ENCODE data around the gene NEURL4.

NEURL4 gene

GRCh38 chr17:7293159-7293558 is 36.0 kb downstream of the NEURL4 start:
- no peak for TF ChIP-seq SNAI2 (CRISPR knock-in tag; IDR thresholded peaks at IDR 0.05)
- no peak for TF ChIP-seq ESRRG (CRISPR knock-in tag; IDR thresholded peaks at IDR 0.05)
- TF ChIP-seq TOX (CRISPR knock-in tag; IDR thresholded peaks at IDR 0.05; ENCODE audit: borderline replicate concordance) = no peak
- ATAC-seq = no peak

GRCh38 chr17:7292729-7293128 is 36.4 kb downstream of the NEURL4 start:
- ATAC-seq = no peak
- TF ChIP-seq ZNF8 (CRISPR knock-in tag; IDR thresholded peaks at IDR 0.05) = no peak
- TF ChIP-seq GLIS3 (CRISPR knock-in tag; IDR thresholded peaks at IDR 0.05) = no peak
- no peak for TF ChIP-seq PPARA (CRISPR knock-in tag; IDR thresholded peaks at IDR 0.05; ENCODE audit: borderline replicate concordance)
- TF ChIP-seq TOX (CRISPR knock-in tag; IDR thresholded peaks at IDR 0.05; ENCODE audit: borderline replicate concordance) = no peak
- TF ChIP-seq POU6F1 (CRISPR knock-in tag; IDR thresholded peaks at IDR 0.05; ENCODE audit: borderline replicate concordance, low read depth) = no peak
- no peak for TF ChIP-seq CSDC2 (CRISPR knock-in tag; IDR thresholded peaks at IDR 0.05)
- no peak for TF ChIP-seq ZFP30 (CRISPR knock-in tag; IDR thresholded peaks at IDR 0.05)
- no peak for TF ChIP-seq ARNTL (CRISPR knock-in tag; IDR thresholded peaks at IDR 0.05; ENCODE audit: borderline replicate concordance, low read depth)

- no peak for ATAC-seq
These were observed 36.9 kb downstream of the NEURL4 start for GRCh38 chr17:7292194-7292593.

GRCh38 chr17:7290685-7291084 is 38.5 kb downstream of the NEURL4 start:
- ATAC-seq = no peak
- TF ChIP-seq ZC3H10 (CRISPR knock-in tag; IDR thresholded peaks at IDR 0.05) (no peak), ZFP30 (CRISPR knock-in tag; IDR thresholded peaks at IDR 0.05) (no peak), TCF4 (CRISPR knock-in tag; IDR thresholded peaks at IDR 0.05; ENCODE audit: borderline replicate concordance) (no peak), CSRNP3 (CRISPR knock-in tag; IDR thresholded peaks at IDR 0.05) (no peak), TSHZ2 (CRISPR knock-in tag; IDR thresholded peaks at IDR 0.05) (no peak), RARB (CRISPR knock-in tag; IDR thresholded peaks at IDR 0.05) (no peak), PPARA (CRISPR knock-in tag; IDR thresholded peaks at IDR 0.05; ENCODE audit: borderline replicate concordance) (no peak), TOX (CRISPR knock-in tag; IDR thresholded peaks at IDR 0.05; ENCODE audit: borderline replicate concordance) (no peak), ZNF70 (CRISPR knock-in tag; IDR thresholded peaks at IDR 0.05) (no peak), ARNTL (CRISPR knock-in tag; IDR thresholded peaks at IDR 0.05; ENCODE audit: borderline replicate concordance, low read depth) (no peak), CSDC2 (CRISPR knock-in tag; IDR thresholded peaks at IDR 0.05) (no peak), SNAI2 (CRISPR knock-in tag; IDR thresholded peaks at IDR 0.05) (no peak), ZNF565 (CRISPR knock-in tag; conservative IDR thresholded peaks at IDR 0.05; ENCODE audit: low read depth) (no peak), ESRRG (CRISPR knock-in tag; IDR thresholded peaks at IDR 0.05) (no peak)

More at GRCh38 chr17:7292194-7292593, 36.9 kb downstream of the NEURL4 start:
- TF ChIP-seq PATZ1 (CRISPR knock-in tag; IDR thresholded peaks at IDR 0.05; ENCODE audit: borderline replicate concordance) = no peak
- TF ChIP-seq ZFP30 (CRISPR knock-in tag; IDR thresholded peaks at IDR 0.05) = no peak
- no peak for TF ChIP-seq ZC3H10 (CRISPR knock-in tag; IDR thresholded peaks at IDR 0.05)
- TF ChIP-seq ESRRG (CRISPR knock-in tag; IDR thresholded peaks at IDR 0.05) = no peak
- TF ChIP-seq RARB (CRISPR knock-in tag; IDR thresholded peaks at IDR 0.05) = no peak
- no peak for TF ChIP-seq BACH2 (CRISPR knock-in tag; IDR thresholded peaks at IDR 0.05; ENCODE audit: borderline replicate concordance)
